ENCODE data around the gene TLR9.

The TLR9 gene

DNA sequence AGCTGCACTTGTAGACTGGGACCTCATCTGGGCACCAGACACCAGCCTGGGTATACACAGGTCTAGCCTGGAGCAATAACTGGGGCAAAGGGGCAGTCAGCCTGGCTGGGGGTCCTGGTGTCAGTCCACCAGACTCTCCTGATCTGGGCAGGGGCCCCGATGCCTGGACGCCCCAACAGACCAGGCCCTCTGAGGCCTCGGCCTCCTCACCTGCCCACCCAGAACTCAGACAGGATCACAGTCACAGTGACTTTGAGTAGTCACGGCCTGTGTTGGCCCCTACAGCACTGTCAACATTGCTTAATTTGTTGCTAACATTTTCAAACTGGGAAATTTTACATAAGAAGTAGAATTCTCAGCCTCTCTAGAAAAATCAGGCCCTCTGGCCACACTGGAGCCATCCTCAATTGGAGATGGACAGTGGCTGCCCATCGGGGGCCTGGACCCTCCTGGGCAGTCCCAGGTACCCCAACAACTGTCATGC lies 7.7 kb upstream of the TLR9 start:
- no peak for DNase-seq (ENCODE audit: insufficient read length, low spot score)
- FAIRE-seq: no peak

DNA sequence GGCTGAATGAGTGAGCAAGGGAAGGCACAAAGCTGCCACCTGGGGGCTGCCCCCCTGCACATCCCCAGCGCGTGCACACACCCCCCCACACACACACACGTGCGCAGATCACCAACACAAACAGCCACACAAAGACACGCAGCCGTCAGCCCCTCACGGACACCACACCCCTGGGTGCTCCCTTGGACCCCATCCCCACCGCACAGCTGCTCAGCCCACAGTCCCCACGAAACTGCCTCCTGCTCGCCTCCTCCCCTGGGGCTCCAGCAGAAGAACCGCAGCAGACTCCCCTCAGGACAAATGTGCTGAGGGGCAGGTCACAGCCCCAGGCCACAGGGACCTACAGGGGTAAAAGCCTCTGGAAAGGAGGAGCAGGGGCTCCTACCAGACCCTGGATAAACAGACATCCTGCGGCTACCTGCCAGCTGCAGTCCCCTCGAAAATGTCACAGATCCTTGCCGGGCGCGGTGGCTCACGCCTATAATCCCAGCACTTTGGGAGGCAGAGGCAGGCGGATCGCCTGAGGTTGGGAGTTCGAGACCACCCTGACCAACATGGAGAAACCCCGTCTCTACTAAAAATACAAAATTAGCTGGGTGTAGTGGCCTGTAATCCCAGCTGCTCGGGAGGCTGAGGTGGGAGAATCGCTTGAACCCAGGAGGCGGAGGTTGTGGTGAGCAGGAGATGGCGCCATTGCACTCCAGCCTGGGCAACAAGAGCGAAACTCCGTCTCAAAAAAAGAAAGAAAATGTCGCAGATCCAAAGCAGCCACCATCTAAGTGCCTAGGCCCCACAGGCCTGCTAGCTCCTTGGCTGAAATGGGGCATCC lies 7.0 kb upstream of the TLR9 start:
- FAIRE-seq (no peak), DNase-seq (ENCODE audit: insufficient read length, low spot score) (no peak)

DNA sequence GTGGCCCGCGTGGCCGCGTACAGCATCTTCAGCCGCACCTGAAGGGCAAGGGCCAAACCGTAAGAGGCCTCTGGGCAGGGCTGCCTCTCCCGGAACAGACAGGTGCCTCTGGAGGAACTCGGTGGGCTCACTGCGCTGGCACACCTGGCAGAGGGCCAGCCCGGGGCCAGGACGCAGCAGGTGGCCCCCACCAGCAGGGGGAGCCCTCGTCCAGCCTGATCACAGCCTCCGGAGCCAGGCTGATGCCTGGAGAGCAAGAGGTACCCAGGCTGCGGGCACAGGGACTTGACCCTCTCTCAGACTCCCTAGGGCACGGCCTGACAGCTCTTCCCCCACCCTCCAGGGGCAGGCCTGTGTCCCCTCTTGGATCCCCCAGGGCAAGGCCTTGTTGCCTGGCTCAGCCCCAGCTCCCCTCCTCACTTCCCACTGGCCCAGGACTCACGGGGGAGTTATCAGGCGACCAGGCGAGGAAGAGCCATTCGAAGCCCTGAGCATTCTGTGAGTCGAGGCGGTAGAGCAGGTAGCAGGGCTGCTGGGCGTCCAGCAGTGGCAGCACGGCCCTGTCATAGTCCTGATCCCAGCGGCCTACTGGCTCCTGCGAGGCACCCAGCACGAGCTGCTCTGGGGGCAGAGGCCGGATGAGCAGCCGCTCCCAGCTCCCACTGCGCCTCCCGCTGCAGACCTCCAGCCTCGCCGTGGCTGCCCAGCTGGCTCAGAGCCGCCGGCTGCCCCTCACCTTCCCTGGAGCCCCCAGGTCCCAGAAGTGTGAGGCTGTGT lies 6.2 kb upstream of the TLR9 start:
- FAIRE-seq: peak; percentile 58
- peak; percentile 76 for DNase-seq (ENCODE audit: insufficient read length, low spot score)

DNA sequence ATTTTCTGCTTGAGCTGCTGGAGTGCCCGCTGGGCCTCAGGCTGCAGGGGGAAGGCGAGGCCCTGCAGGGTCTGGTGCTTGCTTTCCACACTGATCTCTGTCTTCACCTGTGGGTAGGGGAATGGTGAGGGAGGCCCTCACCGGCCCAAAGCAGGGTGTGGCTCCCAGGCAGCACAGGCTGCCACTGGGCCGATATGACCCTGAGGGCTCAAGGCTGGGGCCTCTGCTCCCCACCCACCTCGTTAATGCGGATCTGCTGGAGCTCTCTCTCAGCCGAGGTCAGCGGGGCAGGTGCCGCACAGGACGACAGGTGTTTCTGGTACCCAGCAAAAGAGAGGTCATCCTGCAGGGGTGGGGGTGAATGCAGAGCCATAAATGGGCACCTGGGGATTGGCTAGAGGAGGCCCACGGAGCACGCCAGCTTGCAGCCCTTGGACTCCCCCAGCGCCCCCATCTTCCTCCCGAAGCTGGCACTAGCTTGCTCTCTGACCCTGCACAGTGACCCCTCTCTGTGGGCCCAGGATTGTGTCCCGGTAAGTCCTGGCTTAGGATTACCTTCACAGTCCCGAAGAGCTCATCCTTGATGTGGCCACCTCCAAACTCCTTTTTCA lies 5.5 kb upstream of the TLR9 start:
- no peak for FAIRE-seq
- no peak for DNase-seq (ENCODE audit: insufficient read length, low spot score)

DNA sequence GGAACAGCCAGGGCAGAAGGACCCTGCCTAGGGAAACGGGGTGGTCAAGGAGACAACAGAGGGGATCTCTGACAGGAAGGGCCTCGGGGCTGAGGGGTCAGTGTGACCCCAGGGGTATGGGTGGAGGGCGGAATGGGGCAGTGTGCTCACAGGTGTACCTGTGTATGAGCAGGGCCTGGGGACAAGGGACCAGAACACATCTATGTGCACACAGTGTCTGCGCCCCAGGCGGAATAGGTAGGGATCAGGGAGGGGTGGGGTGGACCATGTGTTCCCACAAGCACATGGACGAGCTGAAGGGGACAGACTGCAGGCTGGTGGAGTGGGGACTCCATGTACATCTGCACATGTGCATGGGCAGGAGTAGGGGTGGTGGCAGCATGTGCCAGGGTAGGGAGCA lies 5.0 kb upstream of the TLR9 start:
- FAIRE-seq: no peak
- no peak for DNase-seq (ENCODE audit: insufficient read length, low spot score)

- DNase-seq (ENCODE audit: insufficient read length, low spot score): no peak
- FAIRE-seq: no peak
These were observed 4.2 kb upstream of the TLR9 start for GRCh38 chr3:52229656-52230055.

- DNase-seq (ENCODE audit: insufficient read length, low spot score) (no peak), FAIRE-seq (no peak)
These were observed 3.4 kb upstream of the TLR9 start for GRCh38 chr3:52228751-52229291.

- no peak for DNase-seq (ENCODE audit: insufficient read length, low spot score)
- no peak for FAIRE-seq
These were observed 2.8 kb upstream of the TLR9 start for GRCh38 chr3:52228266-52228665.

DNA sequence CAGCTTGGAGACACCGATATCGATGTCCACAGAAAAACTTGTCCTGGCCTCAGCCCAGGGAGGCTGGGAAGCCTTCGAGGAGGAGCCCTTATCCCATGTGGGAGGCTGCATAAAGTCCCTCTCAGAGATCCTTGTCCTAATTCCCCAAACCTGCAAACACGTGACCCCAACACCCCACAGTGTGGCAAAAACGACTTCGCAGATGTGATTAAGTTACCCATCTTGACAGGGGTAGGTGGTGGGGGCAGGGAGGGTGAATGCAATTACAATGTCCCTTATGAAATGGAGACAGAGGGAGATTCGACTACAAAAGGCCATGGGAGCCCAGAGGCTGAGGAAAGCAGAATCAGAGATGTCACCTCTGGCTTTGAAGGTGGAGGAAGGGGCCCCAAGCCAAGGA lies 2.3 kb upstream of the TLR9 start:
- DNase-seq (ENCODE audit: insufficient read length, low spot score): no peak
- no peak for FAIRE-seq

DNA sequence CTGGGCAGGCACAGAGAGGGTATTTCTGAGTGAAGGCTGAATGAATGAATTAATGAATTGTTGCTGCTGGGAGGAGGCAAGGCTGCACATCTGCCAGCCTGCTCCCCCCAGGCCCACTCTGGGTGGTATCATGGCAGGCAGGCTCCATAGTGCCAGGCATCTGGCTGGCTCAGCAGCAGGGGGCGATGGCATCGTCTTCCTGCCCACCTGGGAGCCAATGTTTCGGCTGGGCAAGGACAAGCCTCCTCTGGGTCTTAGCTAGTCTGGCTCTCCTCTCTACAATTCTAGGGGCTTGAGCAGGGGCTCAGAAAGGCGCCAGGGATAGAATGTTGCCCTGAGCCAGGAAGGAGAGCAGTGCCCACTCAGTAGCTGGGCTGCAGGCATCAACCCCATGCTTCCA lies 1.7 kb upstream of the TLR9 start:
- no peak for DNase-seq (ENCODE audit: insufficient read length, low spot score)
- FAIRE-seq: no peak

DNA sequence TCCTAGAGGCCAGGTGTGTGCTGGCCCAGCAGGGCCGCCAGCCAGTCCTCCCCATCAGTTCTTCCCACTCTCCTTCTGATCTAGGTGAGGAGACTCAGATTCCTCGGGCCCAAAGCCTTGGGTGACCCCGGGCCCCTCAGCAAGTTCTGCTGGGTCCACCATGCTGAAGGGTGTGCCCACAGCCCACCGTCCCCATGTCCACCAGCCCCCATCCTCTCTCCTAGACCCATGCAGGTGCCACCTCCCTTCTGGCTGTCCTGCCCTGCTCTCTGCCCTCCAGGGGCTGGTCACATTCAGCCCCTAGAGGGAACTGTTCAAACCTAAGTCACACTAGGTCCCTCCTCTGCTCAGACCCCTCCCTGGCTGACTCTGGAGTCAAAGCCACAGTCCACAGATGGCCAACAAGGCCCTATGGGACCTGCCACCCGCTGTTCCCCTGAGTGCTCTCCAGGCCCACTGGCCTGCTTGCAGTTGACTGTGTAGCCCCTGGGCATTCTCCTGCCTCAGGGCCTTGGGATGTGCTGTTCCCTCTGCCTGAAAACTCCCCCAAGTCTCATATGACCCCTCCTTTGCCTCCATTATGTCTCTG lies 878 bp upstream of the TLR9 start:
- DNase-seq (ENCODE audit: insufficient read length, low spot score): no peak
- FAIRE-seq: peak; percentile 80

DNA sequence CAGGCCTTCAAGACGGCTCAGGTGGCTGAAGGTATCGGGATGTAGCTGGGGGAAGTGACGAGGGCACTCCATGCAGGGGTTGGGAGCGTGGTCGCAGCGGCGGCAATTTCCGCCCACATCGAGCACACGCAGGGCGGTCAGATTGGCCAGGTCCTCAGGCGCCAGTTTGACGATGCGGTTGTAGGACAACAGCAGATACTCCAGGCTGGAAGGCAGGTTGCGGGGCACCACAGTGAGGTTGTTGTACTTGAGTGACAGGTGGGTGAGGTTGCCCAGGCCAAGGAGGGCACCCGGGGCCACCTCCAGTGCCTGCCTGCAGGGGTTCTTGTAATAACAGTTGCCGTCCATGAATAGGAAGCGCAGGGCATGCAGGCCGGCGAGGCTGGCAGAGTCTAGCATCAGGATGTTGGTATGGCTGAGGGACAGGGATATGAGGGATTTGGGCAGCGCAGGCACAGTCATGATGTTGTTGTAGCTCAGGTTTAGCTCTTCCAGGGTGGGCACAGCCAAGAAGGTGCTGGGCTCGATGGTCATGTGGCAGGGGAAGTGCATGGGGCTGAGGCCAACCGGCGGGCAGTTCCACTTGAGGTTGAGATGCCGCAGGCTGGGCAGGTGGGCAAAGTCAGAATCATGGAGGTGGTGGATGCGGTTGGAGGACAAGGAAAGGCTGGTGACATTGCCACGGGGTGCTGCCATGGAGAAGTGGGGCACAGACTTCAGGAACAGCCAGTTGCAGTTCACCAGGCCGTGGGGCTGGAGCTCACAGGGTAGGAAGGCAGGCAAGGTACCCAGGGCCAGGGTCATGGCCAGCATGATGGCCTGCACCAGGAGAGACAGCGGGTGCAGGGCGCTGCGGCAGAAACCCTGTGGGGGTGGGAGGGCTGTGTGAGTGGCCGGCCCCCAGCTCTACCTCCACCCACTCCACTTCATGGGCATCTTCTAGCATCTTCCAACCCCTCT lies 1.7 kb downstream of the TLR9 start:
- DNase-seq (ENCODE audit: insufficient read length, low spot score) (no peak), FAIRE-seq (no peak)

DNA sequence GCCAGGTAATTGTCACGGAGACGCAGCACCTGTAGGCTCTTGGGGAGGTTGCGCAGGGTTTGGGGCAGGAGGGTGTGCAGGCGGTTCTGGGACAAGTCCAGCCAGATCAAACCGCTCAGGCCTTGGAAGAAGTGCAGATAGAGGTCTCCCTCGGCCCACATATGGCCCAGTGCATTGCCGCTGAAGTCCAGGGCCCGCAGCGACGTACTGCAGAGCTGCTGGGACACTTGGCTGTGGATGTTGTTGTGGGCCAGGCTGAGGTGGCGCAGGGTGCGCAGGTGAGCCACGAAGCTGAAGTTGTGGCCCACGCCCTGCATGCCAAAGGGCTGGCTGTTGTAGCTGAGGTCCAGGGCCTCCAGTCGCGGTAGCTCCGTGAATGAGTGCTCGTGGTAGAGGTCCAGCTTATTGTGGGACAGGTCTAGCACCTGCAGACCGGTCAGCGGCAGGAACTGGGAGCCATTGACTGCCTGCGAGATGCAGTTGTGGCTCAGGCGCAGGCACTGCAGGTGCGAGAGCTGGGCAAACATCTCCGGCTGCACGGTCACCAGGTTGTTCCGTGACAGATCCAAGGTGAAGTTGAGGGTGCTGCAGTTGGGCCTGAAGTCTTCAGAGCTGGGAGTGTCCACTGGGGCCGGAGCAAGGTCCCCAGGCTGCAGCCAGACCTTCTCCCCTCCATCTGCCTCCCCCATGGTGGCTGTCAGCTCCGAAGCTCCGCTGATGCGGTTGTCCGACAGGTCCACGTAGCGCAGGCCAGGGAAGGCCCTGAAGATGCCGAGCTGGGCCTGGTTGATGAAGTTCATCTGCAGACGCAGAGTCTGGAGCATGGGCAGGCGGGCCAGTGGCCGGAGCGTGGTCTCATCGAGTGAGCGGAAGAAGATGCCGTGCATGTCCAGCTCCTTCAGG lies 2.9 kb downstream of the TLR9 start:
- no peak for DNase-seq (ENCODE audit: insufficient read length, low spot score)
- no peak for FAIRE-seq

DNA sequence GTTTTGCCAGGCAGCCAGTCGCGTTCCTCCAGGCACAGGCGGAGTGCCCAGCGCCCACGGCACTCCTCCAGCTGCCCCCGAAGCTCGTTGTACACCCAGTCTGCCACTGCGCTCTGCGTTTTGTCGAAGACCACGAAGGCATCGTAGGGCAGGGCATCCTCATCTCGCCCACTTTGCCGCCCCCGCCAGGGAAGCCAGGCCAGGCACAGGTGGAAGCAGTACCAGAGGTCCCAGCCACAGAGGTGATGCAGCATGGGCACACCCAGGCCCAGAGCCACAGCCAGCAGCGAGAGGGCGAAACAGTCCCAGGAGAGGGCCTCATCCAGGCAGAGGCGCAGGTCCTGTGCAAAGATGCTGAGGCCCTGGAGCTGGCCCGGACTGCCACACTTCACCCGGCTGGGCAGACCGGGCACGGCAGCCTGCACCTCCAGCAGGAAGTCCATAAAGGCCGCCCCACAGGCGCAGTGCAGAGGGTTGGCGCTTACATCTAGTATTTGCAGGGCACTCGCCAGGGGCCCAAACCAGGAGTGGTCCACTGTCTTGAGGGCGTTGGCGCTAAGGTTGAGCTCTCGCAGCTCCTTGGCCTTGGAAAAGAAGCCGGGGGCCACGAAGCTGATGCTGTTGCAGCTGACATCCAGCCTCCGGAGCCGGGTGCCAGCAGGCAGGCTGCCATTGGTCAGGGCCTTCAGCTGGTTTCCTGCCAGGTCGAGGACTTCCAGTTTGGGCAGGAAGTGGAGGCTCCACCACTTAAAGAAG lies 3.7 kb downstream of the TLR9 start:
- FAIRE-seq: no peak
- DNase-seq (ENCODE audit: insufficient read length, low spot score): no peak

DNA sequence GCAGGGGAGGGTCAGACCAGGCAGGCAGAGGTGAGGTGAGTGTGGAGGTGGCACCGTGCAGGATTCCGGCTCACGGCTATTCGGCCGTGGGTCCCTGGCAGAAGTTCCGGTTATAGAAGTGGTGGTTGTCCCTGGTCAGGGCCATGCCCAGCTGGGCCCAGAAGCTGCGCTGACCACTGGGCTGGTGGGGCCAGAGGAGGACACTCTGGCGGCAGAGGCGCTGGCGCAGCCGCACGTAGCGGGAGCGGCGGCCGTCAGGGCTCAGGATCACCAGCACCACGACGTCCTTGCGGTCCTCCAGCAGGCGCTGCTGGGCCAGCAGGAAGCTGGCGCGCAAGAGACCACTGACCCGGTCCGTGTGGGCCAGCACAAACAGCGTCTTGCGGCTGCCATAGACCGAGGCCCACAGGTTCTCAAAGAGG lies 4.3 kb downstream of the TLR9 start:
- no peak for FAIRE-seq
- no peak for DNase-seq (ENCODE audit: insufficient read length, low spot score)

GRCh38 chr3:52220380-52221026 lies 4.9 kb downstream of the TLR9 start:
- FAIRE-seq (peak; percentile 88), DNase-seq (ENCODE audit: insufficient read length, low spot score) (peak; percentile 78)

DNA sequence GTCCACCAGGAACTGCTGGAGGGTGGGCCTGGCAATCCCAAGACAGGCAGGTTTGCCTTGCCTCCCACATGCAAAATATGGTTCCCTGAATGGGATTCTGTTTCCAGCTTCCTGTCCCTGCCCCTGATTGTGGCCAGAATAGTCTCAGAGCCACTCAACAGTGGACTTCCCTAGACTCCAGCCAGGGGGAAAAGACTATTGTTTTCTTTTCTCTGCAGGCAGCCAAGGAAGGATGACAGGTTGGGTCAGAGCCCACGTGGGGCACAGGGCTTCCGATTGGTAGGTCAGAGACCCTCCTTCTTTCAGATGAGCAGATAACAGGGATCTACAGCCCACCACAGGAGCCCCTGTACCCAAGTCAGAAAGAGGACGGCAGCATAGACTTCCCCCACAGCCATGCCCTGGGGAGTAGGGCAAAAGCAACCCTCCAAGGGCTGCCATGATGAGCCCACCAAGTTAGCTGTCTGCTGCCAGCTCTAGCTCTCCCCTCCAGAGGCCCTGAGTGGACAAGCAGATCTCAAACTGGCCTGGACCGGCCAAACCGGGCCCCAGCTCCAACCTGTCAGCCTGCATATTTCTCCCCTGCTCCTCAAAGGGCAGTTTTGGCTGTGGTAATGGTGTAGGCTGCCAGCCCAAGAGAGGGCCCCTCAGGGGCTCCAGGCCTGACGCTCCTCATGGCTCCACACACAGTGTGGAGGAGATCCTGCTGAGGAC lies 6.4 kb downstream of the TLR9 start:
- DNase-seq (ENCODE audit: insufficient read length, low spot score) (no peak), FAIRE-seq (peak; percentile 8)

Data from GM19239 (cell line).